Neutrophil (primary cell): ENCODE results near the gene JOSD1.

Experiments used
- H3K27ac ChIP-seq: fragments of 200-600 bp; sonication (generic); 2 replicates; pipeline ENCODE4 v1.5.1; 2016; ENCODE audit warnings: mild to moderate bottlenecking, moderate library complexity
- H3K27me3 ChIP-seq: fragments of 200-600 bp; sonication (generic); 2 replicates; pipeline ENCODE4 v1.6.0; 2016; ENCODE audit warnings: mild to moderate bottlenecking
- H3K36me3 ChIP-seq: fragments of 200-600 bp; sonication (generic); 2 replicates; pipeline ENCODE4 v1.5.1; 2017
- H3K4me1 ChIP-seq, 2 experiments: fragments of 200-600 bp in 1 of 2; sonication (generic) in 1 of 2; 1 replicate in 1 of 2; 2 replicates in 1 of 2; pipeline versions ENCODE4 v1.5.1 to v1.6.1; 2013 to 2016; ENCODE audit warnings: low read depth in 1 of 2, low read length in 1 of 2, mild to moderate bottlenecking in 1 of 2, moderate library complexity in 1 of 2; ENCODE audit not compliant: control insufficient read depth in 1 of 2, insufficient read depth in 1 of 2
- H3K4me3 ChIP-seq, 2 experiments: fragments of 200-600 bp in 1 of 2; sonication (generic) in 1 of 2; 1 replicate in 1 of 2; 2 replicates in 1 of 2; pipeline ENCODE4 v1.5.1; 2013 to 2016; ENCODE audit warnings: low read depth in 1 of 2, low read length in 1 of 2, mild to moderate bottlenecking in 1 of 2, moderate library complexity in 1 of 2
- H3K9me3 ChIP-seq: fragments of 200-600 bp; sonication (generic); 2 replicates; pipeline ENCODE4 v1.5.1; 2016
- TF ChIP-seq, protein P1 (sequence below): fragments of 200-600 bp; sonication (generic); IDR thresholded peaks from 2 replicates; pipeline ENCODE4 v1.5.1; 2016; ENCODE audit warnings: antibody characterized with exemption

JOSD1 gene

DNA sequence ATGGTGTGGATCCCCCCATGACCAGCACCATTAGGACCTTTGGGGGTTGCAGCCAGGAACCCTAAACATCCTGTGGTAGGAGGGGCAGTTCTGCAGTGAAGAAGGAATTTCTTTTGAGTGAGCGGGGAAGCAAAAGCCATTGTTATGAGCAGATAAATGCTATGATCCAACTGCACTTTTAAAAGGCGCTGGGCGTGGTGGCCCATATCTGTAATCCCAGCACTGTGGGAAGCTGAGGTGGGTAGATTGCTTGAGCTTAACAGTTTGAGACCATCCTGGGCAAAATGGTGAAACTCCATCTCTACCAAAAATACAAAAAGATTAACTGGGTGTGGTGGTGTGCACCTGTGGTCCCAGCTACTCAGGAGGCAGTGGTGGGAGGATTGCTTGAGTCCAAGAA lies 24.9 kb downstream of the JOSD1 start:
- Histone ChIP-seq H3K9me3 (no peaks in the 10 kb centered on the region), H3K4me3 (no peak overlapping the region), H3K4me1 (no peaks in the 10 kb centered on the region), H3K36me3 (peaks cover 19% of the 10 kb centered on the region), H3K27me3 (no peaks in the 10 kb centered on the region), H3K27ac (no peak overlapping the region)
- TF ChIP-seq, protein P1, sequence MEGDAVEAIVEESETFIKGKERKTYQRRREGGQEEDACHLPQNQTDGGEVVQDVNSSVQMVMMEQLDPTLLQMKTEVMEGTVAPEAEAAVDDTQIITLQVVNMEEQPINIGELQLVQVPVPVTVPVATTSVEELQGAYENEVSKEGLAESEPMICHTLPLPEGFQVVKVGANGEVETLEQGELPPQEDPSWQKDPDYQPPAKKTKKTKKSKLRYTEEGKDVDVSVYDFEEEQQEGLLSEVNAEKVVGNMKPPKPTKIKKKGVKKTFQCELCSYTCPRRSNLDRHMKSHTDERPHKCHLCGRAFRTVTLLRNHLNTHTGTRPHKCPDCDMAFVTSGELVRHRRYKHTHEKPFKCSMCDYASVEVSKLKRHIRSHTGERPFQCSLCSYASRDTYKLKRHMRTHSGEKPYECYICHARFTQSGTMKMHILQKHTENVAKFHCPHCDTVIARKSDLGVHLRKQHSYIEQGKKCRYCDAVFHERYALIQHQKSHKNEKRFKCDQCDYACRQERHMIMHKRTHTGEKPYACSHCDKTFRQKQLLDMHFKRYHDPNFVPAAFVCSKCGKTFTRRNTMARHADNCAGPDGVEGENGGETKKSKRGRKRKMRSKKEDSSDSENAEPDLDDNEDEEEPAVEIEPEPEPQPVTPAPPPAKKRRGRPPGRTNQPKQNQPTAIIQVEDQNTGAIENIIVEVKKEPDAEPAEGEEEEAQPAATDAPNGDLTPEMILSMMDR: no peak

DNA sequence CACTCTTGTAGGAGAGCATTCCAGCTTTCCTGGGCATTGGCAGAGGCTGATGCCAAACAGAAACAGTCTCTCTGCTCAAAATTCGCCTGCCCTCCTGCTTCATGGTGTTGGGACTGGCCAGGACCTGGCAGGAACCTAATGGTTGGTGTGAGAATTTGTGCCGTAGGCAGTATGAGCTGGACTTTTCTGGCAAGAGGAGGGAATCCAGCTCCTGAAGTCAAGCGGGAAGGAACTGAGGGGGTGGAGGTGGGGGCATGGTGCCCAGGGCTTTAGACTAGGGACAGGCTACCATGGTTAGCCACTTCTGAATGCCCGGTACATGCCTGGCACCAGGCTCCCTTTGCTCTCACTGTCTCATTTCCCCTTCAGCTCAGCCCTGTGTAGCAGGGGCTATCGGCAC lies 25.9 kb downstream of the JOSD1 start:
- Histone ChIP-seq H3K4me3 (no peak overlapping the region), H3K9me3 (no peaks in the 10 kb centered on the region), H3K27ac (no peak overlapping the region), H3K36me3 (peaks cover 22% of the 10 kb centered on the region), H3K4me1 (no peaks in the 10 kb centered on the region), H3K27me3 (no peaks in the 10 kb centered on the region)
- TF ChIP-seq, protein P1: no peak

- H3K4me3 ChIP-seq: peak overlapping the region; percentile 78 to 95
- no peaks in the 10 kb centered on the region for H3K36me3 ChIP-seq
- peaks cover 13 to 17% of the 10 kb centered on the region in 2 experiments for H3K4me1 ChIP-seq
- no peaks in the 10 kb centered on the region for H3K27me3 ChIP-seq
- H3K27ac ChIP-seq: peak overlapping the region; percentile 86
- H3K9me3 ChIP-seq: no peaks in the 10 kb centered on the region
- TF ChIP-seq, protein P1: no peak
Observed at GRCh38 chr22:38657045-38657909, 43.5 kb downstream of the JOSD1 start.

- TF ChIP-seq, protein P1: peak; percentile 26
- H3K4me3 ChIP-seq: peak within 1 kb of the TSS; percentile 78 to 95
Observed at GRCh38 chr22:38656256-38657044, 44.3 kb downstream of the JOSD1 start, which contains the start of the genes CBY1 and FAM227A. Gene CBY1, plus strand, starts transcription at chr22:38656638. Its CDS starts 11,417 bp downstream, at chr22:38668055. Gene FAM227A, minus strand, starts transcription at chr22:38656392. Its CDS starts 6,224 bp downstream, at chr22:38650168.

GRCh38 chr22:38655519-38656255 lies 45.1 kb downstream of the JOSD1 start:
- H3K27me3 ChIP-seq: no peaks in the 10 kb centered on the region

More at GRCh38 chr22:38656256-38657044, 44.3 kb downstream of the JOSD1 start, which contains the start of the genes CBY1 and FAM227A:
- Histone ChIP-seq H3K36me3 (no peaks in the 10 kb centered on the region), H3K27me3 (no peaks in the 10 kb centered on the region), H3K27ac (peak within 1 kb of the TSS; percentile 86), H3K9me3 (no peaks in the 10 kb centered on the region), H3K4me1 (peaks cover 13 to 17% of the 10 kb centered on the region in 2 experiments)

More at GRCh38 chr22:38655519-38656255, 45.1 kb downstream of the JOSD1 start:
- H3K4me1 ChIP-seq: peaks cover 13 to 17% of the 10 kb centered on the region in 2 experiments
- no peaks in the 10 kb centered on the region for H3K9me3 ChIP-seq
- H3K4me3 ChIP-seq: peak overlapping the region; percentile 78 to 95
- H3K36me3 ChIP-seq: no peaks in the 10 kb centered on the region
- TF ChIP-seq, protein P1: no peak
- H3K27ac ChIP-seq: peak overlapping the region; percentile 86
